GM19328 (cell line): Measurements from ENCODE around the gene CST7.
"Not testable (repeated sequence)": the region's sequence is repeated elsewhere in the genome, so short reads cannot be mapped to it uniquely, and the experiment has no call there.

ENCODE experiments used
- ATAC-seq: cut with Tn5 transposase; IDR thresholded peaks from one replicate; pipeline ENCODE4 v1.9.1; 2021; ENCODE audit warnings: mild to moderate bottlenecking, moderate library complexity; ENCODE audit not compliant: unreplicated experiment

Gene CST7

DNA sequence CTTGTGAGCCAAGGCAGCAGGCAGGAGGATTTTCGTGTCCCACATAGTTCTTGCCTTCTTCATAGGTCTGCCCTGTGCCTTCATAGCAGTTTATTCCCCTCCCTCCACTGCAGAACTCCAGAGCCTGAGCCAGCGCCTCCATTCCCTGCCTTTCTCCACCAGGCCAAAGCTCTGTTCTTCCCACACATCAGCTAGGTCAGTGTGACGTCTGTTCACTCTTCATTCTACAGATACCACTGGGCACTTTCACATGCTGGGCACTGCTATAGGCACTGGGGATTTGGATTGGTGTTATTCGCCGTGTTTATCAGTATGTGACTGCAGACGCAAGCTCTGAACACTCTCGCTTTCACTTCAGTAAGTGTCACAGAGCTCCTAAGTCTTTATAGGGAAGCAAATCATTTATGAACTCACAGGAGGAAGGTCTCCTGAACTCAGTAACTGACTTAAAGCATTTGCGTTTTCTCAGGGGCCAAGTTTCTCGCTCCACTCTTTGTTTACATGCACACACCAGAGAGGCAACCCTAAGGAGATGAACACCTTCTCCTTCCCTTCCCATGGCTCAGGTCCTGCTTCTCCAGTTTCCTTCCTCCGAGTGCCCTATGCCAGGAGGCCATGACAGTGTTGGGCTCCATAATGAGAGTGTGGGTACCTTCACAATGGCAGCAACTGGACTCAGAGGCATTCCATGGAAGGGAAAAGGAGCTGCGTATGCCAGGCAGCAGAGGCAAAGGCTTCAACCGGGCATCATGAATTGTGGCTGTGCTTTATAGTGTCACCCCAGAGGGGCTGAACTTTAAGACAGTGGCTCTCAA, 49.8 kb downstream of the CST7 start:
- ATAC-seq: no peak

DNA sequence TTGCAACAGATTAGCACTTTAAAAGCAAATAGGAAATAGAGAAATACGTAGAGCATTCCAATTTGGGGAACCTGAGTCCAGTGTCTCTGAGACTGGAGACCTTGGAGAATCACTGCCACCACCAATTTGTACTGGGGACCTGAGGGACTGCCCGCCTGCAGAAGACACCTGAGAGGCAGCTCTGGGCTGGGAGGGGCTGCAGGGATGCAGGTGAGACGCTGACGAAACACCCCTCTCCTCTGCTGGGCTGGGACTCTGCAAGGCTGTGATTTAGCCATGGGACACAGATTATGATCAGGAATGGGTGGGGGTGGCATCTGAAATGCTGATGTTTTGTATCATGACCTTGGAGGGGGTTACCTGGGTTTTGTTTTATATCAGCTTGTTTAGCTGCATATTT, 50.5 kb downstream of the CST7 start:
- no peak for ATAC-seq

DNA sequence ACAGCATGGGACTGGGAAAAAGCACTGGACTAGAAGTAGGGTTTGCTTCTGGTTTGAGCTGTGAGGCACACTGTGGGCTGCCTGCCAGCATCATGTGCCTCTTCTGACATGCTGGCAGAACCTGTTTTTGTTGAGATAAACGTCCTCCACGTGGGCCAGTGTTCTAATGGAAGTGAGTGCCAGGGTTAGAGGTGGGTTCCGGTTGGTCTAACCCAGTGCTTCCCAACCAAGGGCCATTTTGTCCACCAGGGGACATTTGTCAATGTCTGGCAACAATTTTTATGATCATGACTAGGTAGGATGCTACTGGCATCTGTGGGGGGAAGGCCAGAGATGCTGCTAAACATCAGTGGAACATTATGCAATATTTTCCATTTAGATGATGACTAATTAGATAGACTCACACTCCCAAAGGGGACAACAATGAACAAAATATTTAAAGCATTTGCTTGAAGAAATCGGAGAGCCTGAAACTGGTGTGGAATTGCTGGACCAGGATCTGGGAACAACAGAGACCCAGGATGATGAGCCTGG, 51.3 kb downstream of the CST7 start:
- no peak for ATAC-seq

DNA sequence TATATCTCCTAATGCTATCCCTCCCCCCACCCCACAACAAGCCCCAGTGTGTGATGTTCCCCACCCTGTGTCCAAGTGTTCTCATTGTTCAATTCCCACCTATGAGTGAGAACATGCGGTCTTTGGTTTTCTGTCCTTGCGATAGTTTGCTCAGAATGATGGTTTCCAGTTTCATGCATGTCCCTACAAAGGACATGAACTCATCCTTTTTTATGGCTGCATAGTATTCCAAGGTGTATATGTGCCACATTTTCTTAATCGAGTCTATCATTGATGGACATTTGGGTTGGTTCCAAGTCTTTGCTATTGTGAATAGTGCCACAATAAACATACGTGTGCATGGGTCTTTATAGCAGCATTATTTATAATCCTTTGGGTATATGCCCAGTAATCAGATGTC, 52.3 kb downstream of the CST7 start:
- ATAC-seq: not testable (repeated sequence)

DNA sequence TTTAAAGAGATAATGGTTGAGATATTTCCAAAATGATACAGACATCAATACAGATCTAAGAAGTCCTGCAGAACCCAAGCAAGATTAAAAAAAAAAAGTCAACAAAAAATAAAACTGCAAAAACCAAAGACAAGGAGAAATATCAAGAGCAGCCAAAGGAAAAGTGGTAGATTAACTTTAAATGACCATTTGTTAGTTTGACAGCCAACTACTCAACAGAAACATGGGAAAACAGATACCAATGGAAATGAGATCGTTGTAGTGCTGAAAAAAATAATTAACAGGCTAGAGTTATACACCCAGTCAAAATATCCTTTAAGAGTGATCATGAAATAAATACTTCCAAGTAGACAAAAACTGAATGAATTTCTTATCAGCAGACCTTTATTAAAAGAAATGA, 53.9 kb downstream of the CST7 start:
- ATAC-seq: no peak

DNA sequence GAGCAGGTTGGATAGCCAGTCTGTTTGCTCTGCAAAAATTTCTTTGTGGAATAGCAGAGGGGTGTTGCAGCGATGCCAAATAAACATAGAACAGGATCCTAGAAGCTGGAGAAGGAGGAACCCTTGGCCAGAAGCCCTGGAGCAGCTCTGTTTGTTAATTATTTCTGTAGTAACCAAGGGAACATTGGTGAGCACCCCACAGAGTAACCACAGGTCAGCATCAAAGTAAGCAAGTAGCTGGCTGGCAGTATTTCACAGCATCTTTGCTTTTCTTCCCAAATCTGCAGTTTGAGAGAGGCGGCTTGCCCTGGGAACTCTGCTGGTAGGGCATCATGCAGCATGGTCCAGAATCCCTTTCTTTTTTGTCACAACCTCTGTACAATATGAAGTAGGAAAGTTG, 56.2 kb downstream of the CST7 start:
- no peak for ATAC-seq

DNA sequence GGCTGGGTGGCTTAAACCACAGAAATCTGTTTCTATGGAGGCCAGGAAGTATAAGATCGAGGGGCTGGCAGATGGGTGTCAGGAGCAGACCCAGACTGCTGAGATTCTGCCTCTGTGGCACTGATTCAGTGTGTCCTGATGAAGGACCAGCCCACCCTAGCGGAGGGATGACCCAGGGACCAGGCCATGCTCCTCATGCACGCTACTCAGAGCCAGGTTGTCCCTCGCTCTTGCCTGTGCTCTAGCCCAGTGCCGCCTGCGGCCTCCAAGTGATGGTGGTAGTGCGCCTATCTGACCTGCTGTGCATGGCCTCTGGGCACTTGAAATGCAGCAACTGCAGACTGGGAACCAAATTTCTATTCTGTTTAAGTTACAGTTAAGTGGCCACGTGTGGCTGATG, 56.6 kb downstream of the CST7 start:
- ATAC-seq: no peak

DNA sequence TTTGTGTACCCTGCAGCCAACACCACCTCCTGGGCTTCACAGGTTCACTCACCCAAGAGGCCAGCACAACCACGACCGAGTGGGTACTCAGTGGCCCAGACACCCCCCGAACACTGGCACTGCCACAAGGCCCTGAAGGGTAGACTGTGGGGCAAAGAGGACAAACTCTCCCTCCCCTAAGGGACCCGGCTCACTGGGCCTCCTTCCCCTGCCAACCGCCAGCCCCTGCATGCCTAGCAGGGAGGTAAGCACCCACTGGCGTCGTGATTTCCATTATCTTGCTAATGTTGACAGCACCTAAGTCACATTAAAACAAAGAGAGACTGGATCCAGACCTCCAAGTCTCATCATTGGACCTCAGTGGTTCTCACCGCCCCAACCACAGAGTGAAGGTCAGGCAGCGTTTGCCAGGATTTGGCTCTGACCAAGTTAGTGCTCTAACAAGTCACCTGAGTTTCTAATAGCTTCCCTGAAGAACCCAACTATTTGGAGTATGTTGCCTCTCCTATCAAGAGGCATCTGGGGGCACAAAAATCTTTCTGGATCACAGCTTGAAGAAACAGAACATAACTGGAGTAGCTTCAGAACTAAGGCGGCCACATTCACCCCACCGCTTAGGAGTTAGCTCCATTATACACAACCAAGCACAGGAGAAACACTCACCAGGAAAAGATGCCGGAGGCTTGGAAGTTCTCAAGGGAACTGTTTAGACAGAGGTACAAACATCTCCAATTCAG, 57.5 kb downstream of the CST7 start:
- ATAC-seq: no peak

DNA sequence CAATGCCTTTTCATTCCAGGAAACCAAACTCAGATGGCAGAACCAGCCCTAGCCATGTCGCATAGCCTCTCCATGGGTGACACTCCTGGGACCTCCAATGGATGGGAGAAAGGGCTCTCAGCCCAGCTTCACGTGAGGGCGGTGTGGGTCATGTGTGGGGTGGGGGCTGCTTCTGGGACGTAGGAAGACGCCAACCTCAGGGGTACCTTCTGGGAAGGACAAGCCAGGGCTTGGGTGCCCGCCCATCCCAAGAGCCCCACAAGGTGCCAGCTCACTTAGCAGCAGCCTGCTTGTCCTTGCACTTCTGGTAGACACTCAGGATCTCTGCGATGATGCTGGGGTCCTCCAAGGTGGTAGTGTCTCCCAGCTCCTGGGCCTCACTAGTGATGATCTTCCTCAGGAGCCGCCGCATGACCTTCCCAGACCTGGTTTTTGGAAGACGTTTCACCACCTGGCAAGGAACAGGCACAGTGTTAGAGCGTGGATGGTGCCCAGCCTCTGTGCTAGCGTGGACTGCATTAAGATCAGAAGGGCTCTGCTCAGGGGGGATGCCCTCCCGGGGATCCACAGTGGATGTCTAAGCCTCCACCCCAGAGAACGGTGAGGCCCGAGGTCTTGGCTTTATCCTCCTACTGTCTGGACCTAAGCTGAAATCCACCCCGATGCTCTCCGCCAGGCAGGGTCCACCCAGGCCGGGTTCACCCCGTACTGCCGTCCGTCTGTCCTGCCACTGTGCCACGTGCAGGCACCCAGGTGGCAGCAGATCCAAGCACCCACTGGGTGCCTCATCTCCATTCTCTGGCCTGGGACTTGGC, 58.6 kb downstream of the CST7 start:
- no peak for ATAC-seq

DNA sequence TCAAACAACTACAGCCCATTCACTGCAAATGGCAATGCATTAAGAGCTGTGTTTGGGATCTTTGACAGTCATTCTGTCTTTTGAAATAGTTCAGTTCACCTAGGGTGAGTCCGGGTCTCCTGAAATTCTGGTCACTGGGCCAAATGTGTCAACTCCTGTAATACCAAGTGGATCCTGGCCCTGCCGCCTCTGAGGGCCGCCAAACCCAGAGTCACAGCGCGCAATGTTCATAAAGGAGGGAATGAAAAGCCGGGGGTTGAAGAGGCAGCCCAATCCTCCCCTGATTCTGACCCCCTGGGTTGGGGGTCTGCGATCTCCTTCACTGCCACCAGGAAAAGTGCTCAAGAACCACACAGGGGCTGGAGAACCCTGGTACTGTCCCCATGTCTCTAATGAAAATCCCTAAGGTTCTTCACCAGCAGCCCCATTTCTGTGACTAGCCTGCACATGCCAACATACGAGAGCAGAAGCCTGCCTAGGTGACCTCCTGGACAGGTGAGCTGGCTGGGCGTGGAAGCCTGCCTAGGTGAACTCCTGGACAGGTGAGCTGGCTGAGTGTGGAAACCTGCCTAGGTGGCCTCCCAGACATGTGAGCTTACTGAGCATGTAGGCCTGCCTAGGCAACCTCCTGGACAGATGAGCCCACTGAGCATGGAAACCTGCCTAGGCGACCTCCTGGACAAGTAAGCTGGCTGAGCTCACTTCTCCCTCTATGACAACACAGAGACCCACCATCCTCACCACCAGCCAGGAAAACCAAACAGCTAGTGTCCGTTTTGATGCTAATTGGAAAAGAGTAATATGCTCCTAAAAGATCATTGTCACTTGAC, 59.5 kb downstream of the CST7 start:
- no peak for ATAC-seq
